Esophagus muscularis mucosa (tissue), 4 donors: Measurements from ENCODE around the gene NTN1. TPM values are rescaled to one million over a fixed set of nuclear protein-coding genes. Genes with fewer than 3 reads are reported as not detected.

Experiments used
- DNase-seq: peaks from one replicate; pipeline ENCODE4 v3.0.0-alpha.2; 2017; ENCODE audit errors: extremely low spot score
- H3K27ac ChIP-seq, 4 donors: fragments of 200-600 bp; sonication (generic); replicated peaks in 1 of 4; 1 replicate in 3 of 4; 2 replicates in 1 of 4; pipeline ENCODE4 v1.5.1; 2016 to 2019; ENCODE audit warnings: mild to moderate bottlenecking in 1 of 4
- H3K27me3 ChIP-seq, 4 donors: fragments of 200-600 bp; sonication (generic); one replicate each; pipeline versions ENCODE4 v1.5.1 to v1.6.0; 2016 to 2019
- H3K36me3 ChIP-seq, 4 donors: fragments of 200-600 bp; sonication (generic); one replicate each; pipeline ENCODE4 v1.5.1; 2016 to 2019
- H3K4me1 ChIP-seq, 4 donors: fragments of 200-600 bp; sonication (generic); one replicate each; pipeline ENCODE4 v1.5.1; 2016 to 2019
- H3K4me3 ChIP-seq, 4 donors: fragments of 200-600 bp; sonication (generic); 1 replicate in 2 of 4; 2 replicates in 2 of 4; pipeline ENCODE4 v1.5.1; 2016 to 2019; ENCODE audit warnings: mild to moderate bottlenecking in 4 of 4, moderate library complexity in 1 of 4
- H3K9me3 ChIP-seq, 4 donors: fragments of 200-600 bp; sonication (generic); 1 replicate in 3 of 4; 2 replicates in 1 of 4; pipeline ENCODE4 v1.5.1; 2016 to 2019
- CTCF ChIP-seq, 3 experiments: fragments of 200-600 bp in 2 of 3; fragments of 450-650 bp in 1 of 3; sonication (generic) in 2 of 3; IDR thresholded peaks; one replicate each; pipeline ENCODE4 v1.5.1; 2017 to 2019; ENCODE audit warnings: antibody characterized with exemption in 3 of 3, mild to moderate bottlenecking in 2 of 3, moderate library complexity in 1 of 3
- EP300 ChIP-seq: sonication (generic); formaldehyde crosslinking; IDR thresholded peaks from one replicate; pipeline ENCODE4 v1.6.1; 2017; ENCODE audit warnings: antibody characterized with exemption
- POLR2A ChIP-seq: fragments of 450-650 bp; IDR thresholded peaks from one replicate; pipeline ENCODE4 v1.6.1; 2017; ENCODE audit warnings: antibody characterized with exemption, moderate library complexity, mild to moderate bottlenecking, low read depth
- POLR2AphosphoS5 ChIP-seq, 2 donors: sonication (generic); formaldehyde crosslinking; IDR thresholded peaks; one replicate each; pipeline ENCODE4 v1.6.1; 2017; ENCODE audit warnings: antibody characterized with exemption in 2 of 2
- WGBS: methylation state at CpG from one replicate; pipeline ENCODE4 v1.1.5; 2018; 5-methylcytosine and 5-hydroxymethylcytosine counted together
- intact Hi-C: fragments of 100-400 bp; cut with DNase I; formaldehyde crosslinking; loops from one replicate; pipeline ENCODE4 v1.15.1; 2023
- total RNA-seq, 4 donors: library from RNA; depleted of rRNA; stranded (reverse); fragments of >200 nt; gene quantifications; one replicate each; pipeline versions ENCODE4 v1.1.0 to v1.2.1, GENCODE V29; 2016

The NTN1 gene
- total RNA-seq, 4 donors from 2014 or later: 69.3 to 179 (median 117) TPM

GRCh38 chr17:9132291-9132690 lies 111.0 kb downstream of the NTN1 start:
- peaks cover 0 to 42% (median 24%) of the 10 kb centered on the region in 4 donors for H3K4me1 ChIP-seq
- peaks cover 0 to 8% (median 0%) of the 10 kb centered on the region in 4 donors for H3K36me3 ChIP-seq
- TF ChIP-seq EP300 (no peak), CTCF (IDR thresholded peaks at IDR 0.05) (no peak), POLR2A (no peak), POLR2AphosphoS5 (IDR thresholded peaks at IDR 0.05) (no peak)
- H3K27me3 ChIP-seq: no peaks in the 10 kb centered on the region
- no peaks in the 10 kb centered on the region for H3K9me3 ChIP-seq
- H3K27ac ChIP-seq: no peak overlapping the region
- WGBS: 90% methylated on average over 9 of the region's 9 CpGs
- no peak for DNase-seq
- intact Hi-C loops: no loop called here
- no peak overlapping the region for H3K4me3 ChIP-seq

- Histone ChIP-seq H3K36me3 (peaks cover 0 to 8% (median 0%) of the 10 kb centered on the region in 4 donors), H3K9me3 (no peaks in the 10 kb centered on the region), H3K27me3 (no peaks in the 10 kb centered on the region), H3K4me1 (peaks cover 2 to 50% (median 30%) of the 10 kb centered on the region in 4 donors), H3K4me3 (no peak overlapping the region), H3K27ac (no peak overlapping the region)
- TF ChIP-seq POLR2A: no peak
- TF ChIP-seq POLR2AphosphoS5 (IDR thresholded peaks at IDR 0.05): no peak
- no peak for TF ChIP-seq EP300
- no peak for TF ChIP-seq CTCF (IDR thresholded peaks at IDR 0.05)
- no peak for DNase-seq
- intact Hi-C loops: no loop called here
- 87% methylated on average over 14 of the region's 14 CpGs for WGBS
These were observed 111.8 kb downstream of the NTN1 start for GRCh38 chr17:9132944-9133610.

GRCh38 chr17:9138161-9138717 lies 116.9 kb downstream of the NTN1 start:
- WGBS: 80% methylated on average over 15 of the region's 17 CpGs
- no peaks in the 10 kb centered on the region for H3K9me3 ChIP-seq
- no peak overlapping the region for H3K4me3 ChIP-seq
- H3K27me3 ChIP-seq: no peaks in the 10 kb centered on the region
- peaks cover 0 to 5% (median 0%) of the 10 kb centered on the region in 4 donors for H3K36me3 ChIP-seq
- intact Hi-C loops: no loop called here
- peaks cover 4 to 70% (median 47%) of the 10 kb centered on the region in 4 donors for H3K4me1 ChIP-seq
- no peak for DNase-seq
- no peak overlapping the region for H3K27ac ChIP-seq
- TF ChIP-seq EP300 (no peak), POLR2AphosphoS5 (IDR thresholded peaks at IDR 0.05) (no peak), CTCF (IDR thresholded peaks at IDR 0.05) (no peak), POLR2A (no peak)

- 70% methylated on average over 2 of the region's 2 CpGs for WGBS
- intact Hi-C loops: no loop called here
- H3K4me1 ChIP-seq: peaks cover 4 to 70% (median 45%) of the 10 kb centered on the region in 4 donors
- no peak overlapping the region for H3K4me3 ChIP-seq
- H3K27ac ChIP-seq: no peak overlapping the region
- DNase-seq: no peak
- TF ChIP-seq EP300 (no peak), POLR2AphosphoS5 (IDR thresholded peaks at IDR 0.05) (no peak), CTCF (IDR thresholded peaks at IDR 0.05) (no peak), POLR2A (no peak)
- H3K27me3 ChIP-seq: no peaks in the 10 kb centered on the region
- no peaks in the 10 kb centered on the region for H3K9me3 ChIP-seq
- H3K36me3 ChIP-seq: peaks cover 0 to 5% (median 0%) of the 10 kb centered on the region in 4 donors
These were observed 118.4 kb downstream of the NTN1 start for GRCh38 chr17:9139695-9140094.
